ENCODE measurements around the gene ZNF45. TPM values are rescaled to one million over a fixed set of nuclear protein-coding genes. Genes with fewer than 3 reads are reported as not detected.

ZNF45 gene
- total and polyA plus RNA-seq, 7 donors = 2.0 to 9.5 (median 4.4) TPM

DNA sequence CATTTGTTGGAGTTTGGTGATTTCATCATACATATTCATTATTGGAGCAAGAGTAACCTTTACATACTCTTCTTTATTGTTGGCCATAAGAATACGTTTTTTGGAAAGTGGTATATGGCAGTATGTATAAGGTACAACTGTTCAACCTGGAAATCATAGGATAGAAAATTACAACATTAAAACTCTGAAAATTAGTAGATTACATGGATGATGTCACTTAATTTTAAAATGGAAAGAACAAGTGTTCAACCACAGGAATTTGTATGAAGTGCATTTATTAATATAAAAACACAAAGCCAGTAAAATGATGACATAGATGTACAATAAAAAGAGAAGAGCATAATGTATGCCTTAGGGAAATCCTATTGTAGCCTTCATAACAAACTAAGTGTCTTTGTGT is 41.6 kb upstream of the ZNF45 start:
- Histone ChIP-seq H3K4me1 (no peaks in the 10 kb centered on the region), H3K9me3 (peaks cover 96% of the 10 kb centered on the region), H3K36me3 (ENCODE audit: insufficient read depth in 1 of 2, low read depth in 1 of 2) (no peaks in the 10 kb centered on the region), H3K27me3 (ENCODE audit: insufficient read depth in 3 of 3, low read length in 2 of 3) (no peaks in the 10 kb centered on the region), H3K4me3 (no peak overlapping the region), H3K27ac (no peak overlapping the region)
- intact Hi-C loops (cut with DNase I) = no loop called here
- DNase-seq (no peak), ATAC-seq (no peak)
- TF ChIP-seq, protein P1, sequence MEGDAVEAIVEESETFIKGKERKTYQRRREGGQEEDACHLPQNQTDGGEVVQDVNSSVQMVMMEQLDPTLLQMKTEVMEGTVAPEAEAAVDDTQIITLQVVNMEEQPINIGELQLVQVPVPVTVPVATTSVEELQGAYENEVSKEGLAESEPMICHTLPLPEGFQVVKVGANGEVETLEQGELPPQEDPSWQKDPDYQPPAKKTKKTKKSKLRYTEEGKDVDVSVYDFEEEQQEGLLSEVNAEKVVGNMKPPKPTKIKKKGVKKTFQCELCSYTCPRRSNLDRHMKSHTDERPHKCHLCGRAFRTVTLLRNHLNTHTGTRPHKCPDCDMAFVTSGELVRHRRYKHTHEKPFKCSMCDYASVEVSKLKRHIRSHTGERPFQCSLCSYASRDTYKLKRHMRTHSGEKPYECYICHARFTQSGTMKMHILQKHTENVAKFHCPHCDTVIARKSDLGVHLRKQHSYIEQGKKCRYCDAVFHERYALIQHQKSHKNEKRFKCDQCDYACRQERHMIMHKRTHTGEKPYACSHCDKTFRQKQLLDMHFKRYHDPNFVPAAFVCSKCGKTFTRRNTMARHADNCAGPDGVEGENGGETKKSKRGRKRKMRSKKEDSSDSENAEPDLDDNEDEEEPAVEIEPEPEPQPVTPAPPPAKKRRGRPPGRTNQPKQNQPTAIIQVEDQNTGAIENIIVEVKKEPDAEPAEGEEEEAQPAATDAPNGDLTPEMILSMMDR (IDR thresholded peaks at IDR 0.05) = no peak
- WGBS, 3 donors = 92 to 98% (median 94%) methylated on average over 1 of the region's 1 CpG

DNA sequence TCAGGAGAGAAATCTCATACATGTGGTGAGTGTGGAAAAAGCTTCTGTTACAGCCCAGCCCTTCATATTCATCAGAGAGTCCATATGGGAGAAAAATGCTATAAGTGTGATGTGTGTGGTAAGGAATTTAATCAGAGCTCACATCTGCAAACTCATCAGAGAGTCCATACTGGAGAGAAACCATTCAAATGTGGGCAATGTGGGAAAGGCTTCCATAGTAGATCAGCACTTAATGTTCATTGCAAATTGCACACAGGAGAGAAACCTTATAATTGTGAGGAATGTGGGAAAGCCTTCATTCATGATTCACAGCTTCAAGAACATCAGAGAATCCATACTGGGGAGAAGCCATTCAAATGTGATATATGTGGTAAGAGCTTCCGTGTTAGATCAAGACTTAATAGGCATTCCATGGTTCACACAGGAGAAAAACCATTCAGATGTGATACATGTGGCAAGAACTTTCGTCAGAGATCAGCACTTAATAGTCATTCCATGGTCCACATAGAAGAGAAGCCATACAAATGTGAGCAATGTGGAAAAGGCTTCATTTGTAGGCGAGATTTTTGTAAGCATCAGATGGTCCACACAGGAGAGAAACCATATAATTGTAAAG is 31.1 kb upstream of the ZNF45 start:
- intact Hi-C loops (cut with DNase I) = no loop called here
- TF ChIP-seq, protein P1 (IDR thresholded peaks at IDR 0.05) = no peak
- Histone ChIP-seq H3K27ac (no peak overlapping the region), H3K27me3 (ENCODE audit: insufficient read depth in 3 of 3, low read length in 2 of 3) (no peaks in the 10 kb centered on the region), H3K4me1 (no peaks in the 10 kb centered on the region), H3K36me3 (ENCODE audit: insufficient read depth in 1 of 2, low read depth in 1 of 2) (peaks cover 36 to 38% of the 10 kb centered on the region in 2 donors), H3K4me3 (no peak overlapping the region), H3K9me3 (peaks cover 92% of the 10 kb centered on the region)
- DNase-seq (no peak), ATAC-seq (no peak)
- 98 to 100% (median 100%) methylated on average over 3 of the region's 3 CpGs for WGBS, 3 donors

DNA sequence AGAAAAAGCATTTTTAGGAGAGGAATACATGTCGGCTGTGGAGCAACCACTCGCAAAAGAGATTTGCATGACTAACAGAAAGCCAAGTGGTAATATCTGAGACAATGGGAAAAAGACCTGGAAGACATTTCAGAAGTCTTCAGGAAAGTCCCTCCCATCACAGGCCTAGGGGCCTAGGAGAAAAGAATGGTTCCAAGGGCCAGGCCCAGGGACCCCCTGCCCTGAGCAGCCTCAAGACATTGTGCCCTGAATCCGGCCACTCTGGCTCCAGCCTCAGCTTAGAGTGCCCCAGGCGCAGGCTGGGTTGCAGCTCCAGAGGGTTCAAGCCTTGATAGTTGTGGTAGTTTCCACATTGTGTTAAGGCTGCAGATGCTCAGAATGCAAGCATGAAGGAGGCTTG is 25.3 kb upstream of the ZNF45 start:
- TF ChIP-seq, protein P1 (IDR thresholded peaks at IDR 0.05) = no peak
- intact Hi-C loops (cut with DNase I) = no loop called here
- Histone ChIP-seq H3K27ac (no peak overlapping the region), H3K36me3 (ENCODE audit: insufficient read depth in 1 of 2, low read depth in 1 of 2) (peaks cover 10 to 15% of the 10 kb centered on the region in 2 donors), H3K4me1 (no peaks in the 10 kb centered on the region), H3K27me3 (ENCODE audit: insufficient read depth in 3 of 3, low read length in 2 of 3) (no peaks in the 10 kb centered on the region), H3K4me3 (no peak overlapping the region), H3K9me3 (peaks cover 87% of the 10 kb centered on the region)
- no peak for ATAC-seq
- DNase-seq = no peak
- WGBS, 3 donors = 74 to 75% (median 75%) methylated on average over 4 of the region's 4 CpGs

DNA sequence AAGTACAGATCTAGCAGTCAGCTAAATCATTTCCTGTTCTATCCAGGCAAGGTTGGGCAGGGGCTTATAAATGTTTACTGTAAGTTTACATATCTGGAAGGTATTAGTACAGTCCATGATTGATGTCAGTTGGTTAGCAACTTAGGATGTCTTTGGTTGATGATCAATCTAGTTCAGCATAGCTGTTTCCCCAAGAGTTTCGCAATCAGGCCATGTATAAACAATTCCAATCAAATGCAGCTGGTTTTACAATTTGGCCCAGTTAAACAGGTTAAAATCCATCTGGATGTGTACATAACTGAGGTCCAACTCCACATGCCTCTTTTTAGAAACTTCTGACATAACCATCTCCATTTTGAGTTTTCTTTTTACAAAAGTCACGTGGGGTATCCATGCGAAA is 22.8 kb upstream of the ZNF45 start:
- Histone ChIP-seq H3K27me3 (ENCODE audit: insufficient read depth in 3 of 3, low read length in 2 of 3) (no peaks in the 10 kb centered on the region), H3K9me3 (peaks cover 86% of the 10 kb centered on the region), H3K36me3 (ENCODE audit: insufficient read depth in 1 of 2, low read depth in 1 of 2) (peaks cover 4% of the 10 kb centered on the region in 2 donors), H3K4me1 (no peaks in the 10 kb centered on the region), H3K27ac (no peak overlapping the region), H3K4me3 (no peak overlapping the region)
- whole genome bisulfite sequencing, 3 donors = 97 to 99% (median 98%) methylated on average over 3 of the region's 3 CpGs
- no peak for ATAC-seq
- intact Hi-C loops (cut with DNase I) = no loop called here
- DNase-seq = no peak
- TF ChIP-seq, protein P1 (IDR thresholded peaks at IDR 0.05) = no peak

DNA sequence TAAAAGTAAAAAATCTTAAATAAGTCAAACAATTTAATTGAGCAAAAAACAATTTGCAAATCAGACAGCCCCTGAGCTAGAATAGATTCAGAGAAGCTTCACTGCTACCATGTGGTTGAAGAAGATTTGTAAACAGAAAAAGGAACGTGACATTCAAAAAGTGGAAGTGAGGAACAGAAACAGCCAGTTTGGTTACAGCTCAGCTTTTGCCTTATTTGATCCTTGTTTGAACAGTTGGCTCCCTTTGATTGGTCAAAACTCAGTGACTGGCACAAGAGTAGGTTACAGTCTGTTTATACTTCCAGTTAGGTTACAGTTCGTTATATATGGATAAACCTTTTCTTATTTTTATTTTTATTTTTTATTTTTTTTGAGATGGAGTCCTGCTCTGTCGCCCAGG is 21.7 kb upstream of the ZNF45 start:
- Histone ChIP-seq H3K27ac (no peak overlapping the region), H3K27me3 (ENCODE audit: insufficient read depth in 3 of 3, low read length in 2 of 3) (no peaks in the 10 kb centered on the region), H3K9me3 (peaks cover 80% of the 10 kb centered on the region), H3K4me3 (no peak overlapping the region), H3K4me1 (no peaks in the 10 kb centered on the region), H3K36me3 (ENCODE audit: insufficient read depth in 1 of 2, low read depth in 1 of 2) (peaks cover 0 to 4% of the 10 kb centered on the region in 2 donors)
- no peak for ATAC-seq
- DNase-seq = no peak
- TF ChIP-seq, protein P1 (IDR thresholded peaks at IDR 0.05) = no peak
- WGBS, 3 donors = 93 to 97% (median 94%) methylated on average over 3 of the region's 3 CpGs
- intact Hi-C loops (cut with DNase I) = no loop called here
